NK-92 (cell line): ENCODE measurements around the gene KLF7.

ENCODE experiments used
- DNase-seq: peaks from one replicate; lab custom pipeline; 2025; ENCODE audit not compliant: unreplicated experiment; lab: John Stamatoyannopoulos, UW

KLF7 gene

DNA sequence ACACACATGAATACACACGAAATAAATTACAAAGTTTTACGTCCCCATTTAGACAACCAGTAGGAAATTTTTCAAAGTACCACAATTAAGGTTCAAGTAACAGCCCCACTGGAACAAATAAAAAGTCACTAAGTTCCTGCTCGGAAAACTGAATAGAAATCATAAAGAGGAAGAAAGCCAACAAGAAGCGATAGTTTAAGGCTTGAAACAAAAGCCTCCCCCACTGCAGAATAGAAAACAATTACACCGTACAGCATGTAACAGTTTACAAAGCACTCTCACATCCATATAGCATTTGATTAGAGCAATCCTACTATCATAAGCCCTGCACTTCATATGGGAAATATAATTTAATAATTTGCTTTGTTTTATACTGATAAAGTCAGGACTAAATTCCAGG lies 15.5 kb downstream of the KLF7 start:
- DNase-seq: no peak

DNA sequence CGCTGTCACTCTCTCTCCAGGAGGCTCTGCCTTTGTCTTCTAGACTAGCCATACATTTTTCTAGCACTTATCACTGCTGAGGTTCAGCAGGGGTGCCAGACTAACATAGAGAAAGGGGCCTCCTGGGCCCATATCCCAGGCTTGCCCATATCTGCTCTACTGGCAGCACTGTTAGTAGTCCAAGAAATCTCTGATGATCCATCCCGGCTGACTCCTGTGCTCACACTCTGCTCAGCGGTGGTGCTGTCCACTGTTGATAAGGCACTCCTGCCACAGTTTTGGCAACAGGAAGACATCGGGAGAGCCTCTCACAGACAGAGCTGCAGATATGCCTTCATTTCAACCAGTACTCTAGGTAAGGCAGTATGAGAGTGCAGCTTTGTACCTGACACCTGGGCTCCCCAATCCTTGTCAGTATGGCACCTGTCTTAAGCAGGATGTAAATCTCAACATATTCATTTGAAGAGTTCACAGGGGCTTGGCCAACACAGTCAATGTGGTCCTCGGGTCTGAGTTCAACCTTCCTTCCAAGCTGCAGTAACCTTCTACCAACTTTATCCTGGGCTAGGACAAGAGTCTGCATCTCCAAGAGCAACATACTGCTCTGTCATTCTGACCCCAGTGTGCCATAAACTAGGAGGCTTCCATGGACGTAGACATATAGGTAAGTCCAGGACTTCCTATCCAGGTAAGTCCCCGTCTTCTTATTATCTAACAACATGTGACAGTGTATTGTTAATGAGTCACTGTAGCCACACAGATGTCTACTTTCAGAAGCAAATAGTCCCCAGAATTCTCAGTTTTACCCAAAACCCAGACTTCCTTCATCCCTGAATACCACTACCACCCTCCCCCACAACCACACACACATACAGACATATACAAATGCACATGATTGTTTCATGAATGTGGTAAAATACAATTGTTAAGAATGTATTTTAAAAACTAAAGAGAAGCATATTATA lies 16.2 kb downstream of the KLF7 start:
- DNase-seq: no peak

DNA sequence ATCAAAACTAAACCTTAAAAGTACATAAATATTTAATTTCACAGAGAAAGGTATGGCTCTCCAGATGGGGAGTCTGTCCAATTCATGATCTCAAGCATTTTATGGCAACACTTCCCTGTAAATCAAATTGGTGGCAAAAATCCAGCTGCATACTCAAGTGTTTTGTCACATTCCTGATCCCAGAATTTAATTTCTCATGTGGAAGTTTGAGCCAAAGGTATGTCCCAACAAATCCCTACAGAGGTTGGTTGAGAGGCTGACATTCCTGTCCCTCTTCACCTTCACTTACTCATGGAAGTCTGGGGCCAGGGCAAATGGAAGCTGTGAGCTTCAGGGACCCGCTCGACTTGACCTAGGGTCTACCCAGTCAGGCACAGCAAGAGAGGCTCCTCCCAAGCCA lies 17.7 kb downstream of the KLF7 start:
- no peak for DNase-seq

DNA sequence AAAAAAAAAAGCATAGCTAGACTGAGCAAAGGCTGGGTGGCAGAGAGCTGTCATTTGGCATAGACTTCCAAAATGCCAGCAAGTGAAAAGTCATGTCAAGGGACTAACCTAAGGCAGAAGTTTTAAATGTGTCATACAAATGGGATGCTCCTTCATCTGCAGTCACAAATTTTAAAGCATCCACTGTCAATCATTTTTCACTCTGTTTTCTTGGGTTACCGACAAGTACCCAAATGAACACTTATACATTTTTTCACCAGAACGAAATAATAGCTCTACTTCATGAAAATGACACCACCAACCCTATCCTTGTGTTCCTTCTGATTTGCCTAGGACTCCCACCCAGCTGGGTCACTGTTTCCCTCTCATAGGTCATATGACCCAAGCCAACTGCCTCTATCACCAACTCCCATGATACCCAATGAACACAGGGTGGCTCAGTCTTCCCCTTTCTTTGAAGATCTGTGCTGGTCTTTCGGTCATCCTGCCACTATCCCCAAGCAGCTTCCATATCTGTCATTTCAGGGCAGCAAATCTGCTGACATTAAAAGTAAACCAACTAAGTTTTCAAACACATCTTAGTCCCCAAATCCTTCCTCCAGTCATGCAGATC lies 21.5 kb downstream of the KLF7 start:
- no peak for DNase-seq

DNA sequence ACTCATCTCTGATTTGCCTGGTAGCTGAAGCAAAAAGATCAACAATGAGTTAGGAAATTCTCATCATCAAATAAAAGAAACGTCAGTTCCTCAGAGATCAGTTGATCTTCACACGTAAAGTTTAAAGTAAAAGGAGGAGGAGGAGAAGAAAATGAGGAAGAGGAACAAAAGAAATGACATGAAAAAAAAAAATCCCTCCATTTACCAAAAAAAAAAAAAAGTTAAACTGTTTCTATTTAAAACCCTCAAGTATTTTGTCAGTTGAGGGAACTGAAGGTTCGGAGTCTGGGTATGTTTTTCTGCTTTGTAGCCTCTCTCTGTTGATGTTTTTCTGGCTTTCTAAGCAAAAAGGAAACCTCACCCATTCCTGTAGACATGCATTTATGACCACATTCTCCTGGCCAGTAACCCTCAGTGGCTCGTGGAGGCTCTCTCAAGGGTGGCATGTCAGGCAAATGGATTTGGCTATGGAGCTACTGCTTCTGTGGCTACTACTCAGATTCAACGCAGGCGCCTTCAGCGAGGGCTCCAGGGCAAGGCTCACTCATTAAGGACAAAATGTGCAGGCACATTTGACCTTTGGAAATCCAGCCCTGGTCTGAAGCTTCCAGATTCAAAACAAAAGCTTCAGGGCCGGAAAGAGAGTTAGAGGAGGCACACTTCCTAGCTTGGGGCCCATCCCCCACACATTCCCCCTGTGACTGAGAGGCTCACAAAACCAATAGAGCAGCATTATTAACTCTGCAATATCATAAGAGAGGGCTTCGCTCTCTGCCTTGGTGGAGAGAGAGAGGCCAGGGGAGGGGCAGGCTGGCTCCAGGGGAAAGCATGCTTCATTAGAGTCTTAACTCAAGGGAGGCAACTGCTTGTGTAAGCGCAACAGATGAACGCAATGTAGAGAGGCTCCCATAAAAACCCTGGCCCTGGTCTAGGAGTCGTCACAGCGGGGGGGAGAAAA lies 22.3 kb downstream of the KLF7 start:
- no peak for DNase-seq

DNA sequence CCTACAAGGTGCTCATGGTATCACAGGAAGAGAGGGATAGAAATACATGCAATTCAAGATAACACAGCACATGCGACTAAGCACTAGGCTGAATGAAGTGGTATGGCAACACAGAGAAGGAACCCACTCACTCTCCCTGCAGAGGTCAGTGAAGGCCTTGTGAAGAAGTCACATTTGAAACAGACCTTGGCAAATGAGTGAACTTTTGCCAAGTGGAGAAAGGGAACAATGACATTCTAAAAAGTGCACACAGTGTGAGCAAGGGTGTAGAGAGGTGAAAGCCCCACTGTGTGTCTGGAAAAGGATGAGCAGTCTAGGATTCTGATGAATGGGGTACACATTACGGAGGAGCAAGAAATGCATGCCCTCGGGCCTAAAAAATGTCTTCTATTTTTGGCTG lies 23.3 kb downstream of the KLF7 start:
- DNase-seq: no peak

DNA sequence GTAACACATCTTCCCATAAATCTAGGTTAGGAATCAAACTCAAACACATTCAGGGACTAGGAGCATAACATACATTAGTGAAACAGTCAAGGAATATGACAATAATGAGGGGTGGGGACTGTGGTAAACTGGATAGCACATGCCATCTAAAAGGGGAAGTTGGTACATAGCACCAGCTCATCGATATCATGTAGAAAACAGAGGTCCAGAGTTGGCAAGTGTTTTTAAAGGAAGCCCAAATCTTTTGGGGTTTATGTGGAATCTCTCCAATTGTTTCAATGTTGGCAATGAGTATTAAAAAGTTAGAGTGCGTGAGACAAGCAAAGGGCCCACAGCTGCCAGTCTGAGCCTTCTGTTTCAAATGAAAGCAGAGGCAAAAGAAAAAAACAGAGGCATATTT lies 24.4 kb downstream of the KLF7 start:
- no peak for DNase-seq

DNA sequence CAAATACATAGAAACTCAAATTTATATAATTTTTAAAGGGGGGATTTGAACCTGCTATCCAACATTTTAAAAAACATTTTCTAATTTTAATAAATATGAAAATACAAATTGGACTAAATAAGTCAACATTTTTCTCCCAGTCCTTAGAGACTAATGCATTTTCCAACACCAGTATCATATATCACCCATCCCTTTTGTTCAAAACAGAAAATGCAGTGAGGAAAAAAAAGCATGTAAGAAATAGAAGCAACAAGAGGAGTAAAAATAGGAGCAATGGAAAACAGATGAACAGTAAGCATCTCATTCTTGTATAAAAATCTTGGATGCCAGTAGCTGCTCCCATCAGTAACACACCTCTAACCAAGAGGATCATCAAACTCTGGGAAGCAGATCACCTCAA lies 25.5 kb downstream of the KLF7 start:
- DNase-seq: no peak

DNA sequence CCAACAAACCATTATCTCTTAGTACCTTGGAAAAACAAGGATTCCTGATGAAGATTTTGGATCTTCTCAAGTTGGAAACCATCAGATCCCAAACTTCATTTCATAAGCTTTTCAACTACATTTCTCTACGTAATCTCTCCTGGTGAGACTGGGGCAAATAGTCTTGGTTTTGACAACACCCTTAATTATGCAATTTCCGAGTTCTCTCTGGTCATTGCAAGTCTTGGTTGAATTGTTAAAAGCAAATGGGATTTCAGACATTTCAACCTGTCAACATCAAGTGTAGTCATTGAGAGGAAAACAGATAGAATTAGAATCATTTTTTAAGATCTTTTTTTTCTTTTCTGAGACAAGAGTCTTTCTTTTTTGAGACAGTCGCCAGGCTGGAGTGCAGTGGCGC lies 26.2 kb downstream of the KLF7 start:
- DNase-seq: no peak

DNA sequence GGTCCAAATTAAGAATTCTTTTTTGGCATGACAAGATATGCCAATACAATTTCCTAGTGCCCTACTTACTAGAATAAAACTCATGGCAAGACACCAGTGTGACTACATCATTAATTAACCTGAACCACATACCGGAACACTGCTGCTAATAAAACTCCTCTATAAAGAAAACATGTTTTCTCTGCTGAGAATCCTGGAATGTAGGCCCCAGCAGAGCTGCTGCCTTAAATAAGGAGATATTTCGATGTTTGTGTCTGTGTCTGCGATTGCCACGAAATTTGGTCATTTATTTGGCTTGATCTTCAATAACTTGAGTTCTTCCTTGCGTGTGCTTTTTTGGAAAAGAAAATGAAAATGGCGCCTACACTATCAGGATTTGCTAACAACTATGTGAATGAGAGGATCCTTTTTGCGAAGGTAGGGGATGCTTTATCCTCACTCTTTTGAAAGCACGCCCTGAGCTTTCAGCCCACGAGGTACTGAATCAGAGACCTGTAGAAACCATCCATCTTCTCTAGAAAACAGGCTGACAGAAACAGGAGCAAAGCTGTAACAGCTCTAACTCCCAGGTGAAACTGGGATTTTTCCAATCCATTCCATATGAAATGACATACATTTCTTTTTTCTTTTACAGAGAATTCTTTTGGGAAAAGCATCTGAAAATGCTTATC lies 27.0 kb downstream of the KLF7 start:
- DNase-seq: no peak

DNA sequence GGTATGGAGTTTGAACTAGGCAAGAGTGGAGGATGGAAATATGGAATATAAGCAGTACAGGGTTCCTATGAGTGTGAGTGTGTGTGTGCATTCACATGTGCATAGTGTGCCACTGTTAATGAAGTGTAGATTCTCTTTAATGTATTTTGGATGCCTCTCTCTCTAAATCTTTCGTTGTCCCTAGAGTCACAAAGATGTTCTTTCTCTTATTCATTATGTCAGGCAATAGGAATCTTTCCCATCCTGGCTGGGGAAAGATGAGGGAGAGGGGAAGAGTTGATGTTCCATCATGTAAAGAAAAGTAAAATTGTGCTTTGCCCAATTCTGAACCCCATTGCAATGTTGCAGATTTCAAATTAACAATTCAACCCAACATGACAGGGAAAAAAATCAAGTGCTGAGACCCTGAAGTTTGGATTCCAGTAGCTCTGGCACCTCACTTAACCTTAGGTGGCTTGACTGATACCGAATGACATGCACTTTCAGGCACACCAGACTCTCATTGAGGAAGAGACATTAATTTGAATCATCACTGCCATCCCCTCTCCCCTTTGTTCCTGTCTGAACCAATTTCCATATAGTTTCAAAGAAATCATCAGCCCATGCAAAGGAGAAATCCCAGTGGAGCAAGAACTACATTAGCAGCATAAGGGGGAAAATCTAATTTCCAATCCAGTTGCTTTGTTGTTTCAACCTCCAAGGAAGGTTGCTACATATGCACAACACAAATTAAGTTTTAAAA lies 28.0 kb downstream of the KLF7 start:
- DNase-seq: no peak

DNA sequence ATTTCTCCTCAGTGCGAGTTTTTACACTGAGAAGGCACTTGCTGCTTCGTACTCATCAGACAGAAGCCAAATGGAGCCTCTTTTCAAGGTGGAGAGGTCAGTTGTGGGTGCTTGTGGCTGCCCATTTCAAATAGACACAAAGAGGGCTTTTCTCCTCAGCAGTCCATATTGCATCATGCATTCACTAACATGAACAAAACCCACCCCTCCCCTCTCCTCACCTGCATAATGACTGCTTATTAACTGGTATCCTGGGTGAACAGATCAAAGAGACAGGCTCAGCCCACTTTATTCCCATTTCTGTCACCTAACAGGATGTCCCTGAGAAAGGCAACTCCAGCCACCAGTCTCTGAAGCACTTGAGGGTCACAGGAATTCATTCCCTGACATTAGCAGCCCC lies 28.9 kb downstream of the KLF7 start:
- DNase-seq: no peak

DNA sequence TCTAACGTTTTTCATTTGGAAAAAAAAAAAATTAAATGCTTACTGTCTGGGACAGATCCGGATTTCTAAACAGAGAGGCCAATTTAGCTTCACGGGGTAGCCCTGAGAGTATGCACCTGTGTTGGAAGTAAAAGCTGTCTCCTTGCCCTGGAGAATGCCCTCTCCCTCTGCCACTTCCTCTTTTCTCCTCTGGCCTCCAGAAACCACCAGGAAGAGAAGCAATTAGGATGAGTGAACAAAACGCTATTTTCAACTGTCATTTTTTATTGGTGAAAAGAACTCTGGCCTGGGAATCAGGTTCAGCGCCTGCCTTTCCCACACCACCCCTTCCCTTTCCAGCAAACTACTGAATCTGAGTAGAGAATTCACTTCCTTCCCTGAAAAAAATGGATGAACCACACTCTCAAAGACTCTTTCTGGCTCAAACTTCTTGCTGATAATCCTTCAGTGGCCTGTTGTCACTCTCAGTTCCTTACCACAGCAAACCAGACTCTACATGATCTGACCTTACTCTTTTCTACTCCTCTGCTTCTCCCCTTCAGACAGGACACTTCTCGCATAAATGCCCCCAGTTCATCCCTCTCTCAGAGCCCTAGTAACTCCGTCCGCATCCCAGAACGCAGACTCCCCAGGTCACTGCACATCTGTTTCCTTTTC lies 29.8 kb downstream of the KLF7 start:
- no peak for DNase-seq

DNA sequence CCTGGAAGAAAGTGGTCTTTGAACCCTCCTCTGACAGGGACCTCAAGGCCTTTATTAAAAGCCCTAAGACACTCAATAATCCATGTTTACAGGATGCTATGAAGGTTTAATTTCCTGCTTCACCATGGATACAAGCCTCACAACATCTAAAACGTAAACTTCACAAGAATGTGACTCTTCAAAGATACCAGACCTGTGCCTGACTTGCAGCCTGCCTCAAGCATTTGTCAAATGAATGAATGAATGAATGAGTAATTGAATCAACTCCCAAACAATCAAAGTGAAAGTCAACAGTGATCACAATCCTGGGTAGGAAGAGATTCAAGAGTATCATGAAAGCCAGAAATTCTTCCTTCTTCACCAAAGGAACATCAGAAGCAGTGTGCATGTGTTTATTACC lies 30.4 kb downstream of the KLF7 start:
- DNase-seq: no peak

DNA sequence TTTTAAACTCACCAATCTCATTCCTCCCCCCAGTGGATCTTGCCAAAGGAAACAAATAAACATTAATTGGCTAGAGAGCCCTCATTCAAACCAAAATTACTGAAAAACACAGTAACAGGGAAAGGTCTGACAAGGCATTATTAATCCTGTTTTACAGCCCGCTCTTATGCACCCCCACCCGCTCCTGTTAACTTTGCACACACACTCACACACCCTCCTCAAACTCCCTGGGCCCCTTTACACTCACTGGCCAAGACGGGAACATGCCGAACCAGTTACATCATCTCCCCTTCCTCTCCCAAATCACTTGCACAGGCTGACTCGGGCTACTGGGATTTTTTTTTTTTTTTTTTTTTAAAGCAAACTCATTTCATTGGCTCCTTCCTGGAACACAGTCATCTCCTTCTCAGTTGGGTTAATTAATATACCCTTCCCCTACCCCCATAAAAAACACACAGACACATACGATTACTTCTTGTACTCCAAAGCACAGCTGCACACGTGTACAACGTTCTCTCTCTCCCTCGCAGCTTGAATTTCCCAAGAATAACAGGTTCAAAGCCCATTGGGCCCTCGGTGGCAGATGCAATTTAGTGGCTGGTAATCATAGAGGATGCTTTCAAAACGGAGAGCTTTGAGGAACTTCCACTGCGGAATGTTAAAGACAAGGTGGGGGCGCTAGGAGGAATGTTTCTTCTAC lies 31.8 kb downstream of the KLF7 start:
- no peak for DNase-seq

DNA sequence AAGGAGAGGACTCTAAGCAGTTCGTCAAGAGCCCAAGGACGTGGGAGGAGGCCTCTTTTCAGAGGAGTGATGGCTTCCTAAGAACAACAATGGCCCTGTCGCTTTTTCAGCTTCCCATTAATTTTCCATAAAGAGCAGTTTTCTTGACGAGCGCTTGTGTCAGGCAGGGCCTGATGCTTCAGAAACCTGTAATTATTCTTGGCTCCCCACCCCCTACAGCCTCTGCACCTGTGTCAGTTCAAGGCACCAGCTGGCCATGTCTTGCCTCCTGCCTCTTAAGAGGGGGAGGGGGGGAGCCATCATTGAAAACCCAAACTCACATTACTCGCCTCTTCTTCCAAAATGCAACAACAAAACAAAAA lies 32.3 kb downstream of the KLF7 start:
- no peak for DNase-seq

DNA sequence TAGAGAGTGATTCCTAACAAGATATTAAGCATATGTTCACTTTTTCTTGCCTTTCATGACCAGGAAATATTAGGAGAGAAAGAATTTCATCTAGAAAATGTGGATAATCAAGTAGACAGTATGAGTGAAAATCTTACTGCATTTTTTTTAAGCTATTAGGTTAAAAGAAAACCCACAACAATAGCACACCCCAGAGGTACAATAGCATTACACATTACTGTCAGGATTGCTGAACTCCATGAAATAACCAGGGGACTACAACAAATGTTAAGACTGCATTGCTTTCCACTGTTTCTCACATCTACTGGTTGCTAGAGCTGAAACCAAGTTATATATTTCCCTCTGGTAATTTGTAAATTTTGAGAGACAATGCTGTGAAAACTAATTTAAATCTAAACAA lies 33.7 kb downstream of the KLF7 start:
- DNase-seq: no peak

DNA sequence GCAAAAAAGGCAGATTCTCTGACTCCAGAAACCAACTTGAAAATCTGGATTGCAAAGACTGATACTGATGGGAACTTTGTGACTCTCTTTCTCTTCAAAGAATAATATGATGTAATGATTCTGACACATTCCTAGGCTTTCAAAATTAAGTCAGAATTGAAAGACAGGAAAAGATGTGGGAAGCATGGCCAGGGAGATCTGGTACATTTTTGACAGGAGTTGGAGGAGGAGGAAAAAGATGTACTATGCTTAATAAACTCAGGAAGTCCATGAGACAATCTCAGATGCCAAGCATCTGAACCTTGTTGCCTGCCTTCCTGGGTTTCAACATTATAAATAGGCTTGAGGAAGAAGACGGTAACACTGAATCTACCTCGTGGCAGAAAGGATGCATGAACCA lies 34.2 kb downstream of the KLF7 start:
- no peak for DNase-seq

DNA sequence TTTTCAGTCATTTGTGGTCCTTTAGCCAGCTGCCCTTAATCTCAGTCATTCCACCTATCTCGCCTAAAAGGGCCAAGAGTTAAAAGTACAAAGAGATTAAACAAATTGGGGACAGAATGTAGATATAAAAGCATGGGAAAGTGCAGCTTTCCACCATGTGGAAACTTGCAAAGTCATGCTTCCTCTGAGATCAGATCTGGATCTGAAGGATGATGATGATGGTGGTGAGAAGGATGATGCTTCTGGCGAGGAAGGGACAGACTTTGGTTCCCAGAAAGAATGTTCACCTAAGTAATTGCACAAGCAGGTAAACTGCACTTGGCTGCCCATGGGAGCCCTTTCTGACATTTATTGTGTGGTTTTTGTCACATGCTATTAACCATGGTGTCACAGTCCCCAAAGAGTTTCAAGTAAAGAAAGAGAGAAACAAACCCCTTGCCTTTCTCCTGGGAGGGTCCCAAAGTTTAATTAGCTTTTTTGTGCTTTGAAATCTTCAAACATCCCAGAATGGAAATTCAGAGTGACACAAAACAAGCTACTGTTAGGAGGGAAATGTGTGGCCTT lies 34.7 kb downstream of the KLF7 start:
- no peak for DNase-seq
